GM21515 (cell line): ENCODE measurements around the gene SMPD3.

Experiments used
- ATAC-seq: cut with Tn5 transposase; IDR thresholded peaks from one replicate; pipeline ENCODE4 v1.9.1; 2021; ENCODE audit not compliant: unreplicated experiment

Gene SMPD3

DNA sequence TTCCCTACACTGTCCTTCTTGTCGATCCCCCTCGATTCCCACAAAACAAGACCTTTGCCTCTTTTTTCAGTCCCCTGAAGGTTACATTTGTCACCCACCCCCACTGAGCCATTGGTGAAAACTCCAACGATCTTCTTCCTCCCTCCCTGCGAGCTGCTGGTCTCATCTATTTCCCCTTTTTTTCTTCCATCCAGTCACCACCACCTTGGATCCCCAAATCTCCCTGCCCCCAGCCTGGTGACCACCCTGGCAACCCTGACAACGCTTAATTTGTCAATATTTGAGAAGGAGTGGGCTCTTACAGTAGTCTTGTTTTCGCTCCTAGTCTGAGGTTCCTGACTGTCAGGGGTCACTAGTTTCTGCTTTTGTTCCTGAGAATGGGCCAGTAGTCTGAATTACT is 62.9 kb downstream of the SMPD3 start:
- no peak for ATAC-seq

DNA sequence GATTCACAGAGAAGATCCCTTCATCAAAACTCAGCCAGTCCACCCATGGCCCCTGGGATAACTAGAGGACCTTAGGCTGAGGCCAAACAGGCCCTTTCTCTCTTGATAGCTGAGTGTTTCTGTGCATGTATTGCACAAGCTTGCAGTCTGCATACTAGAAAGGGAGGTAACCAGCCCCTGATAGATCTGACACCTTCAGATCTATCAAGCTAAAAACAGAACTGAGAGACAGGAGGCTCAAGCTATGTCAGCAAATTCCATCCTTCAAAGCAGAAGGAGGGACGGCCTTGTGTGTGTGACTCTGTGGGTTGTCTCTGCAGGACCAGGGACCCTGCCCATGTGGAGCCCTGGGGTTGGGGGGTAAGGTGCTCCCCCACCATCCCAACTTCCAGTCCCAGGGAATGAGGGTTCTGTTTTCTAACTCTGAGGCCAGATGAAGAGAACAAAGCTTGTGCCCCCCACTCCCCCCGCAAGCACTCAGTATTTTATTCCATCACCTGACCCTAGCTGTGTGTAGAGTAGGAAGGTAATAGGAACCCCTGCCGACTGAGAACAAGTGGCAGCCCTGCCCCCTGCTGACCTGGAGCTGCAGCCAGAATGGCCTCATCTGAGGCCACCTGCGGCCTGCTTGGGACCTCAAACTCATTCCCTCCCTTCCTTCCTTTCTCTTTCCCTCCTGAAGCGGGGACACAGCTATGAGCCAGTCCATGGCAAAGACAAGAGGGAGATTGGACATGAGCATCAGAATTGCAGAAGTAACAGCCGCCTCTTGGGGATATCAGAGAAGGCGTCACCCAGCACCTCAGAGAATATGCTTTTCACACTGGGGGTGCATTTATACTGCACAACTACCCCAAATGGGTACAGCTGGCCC is 63.8 kb downstream of the SMPD3 start:
- ATAC-seq = no peak

DNA sequence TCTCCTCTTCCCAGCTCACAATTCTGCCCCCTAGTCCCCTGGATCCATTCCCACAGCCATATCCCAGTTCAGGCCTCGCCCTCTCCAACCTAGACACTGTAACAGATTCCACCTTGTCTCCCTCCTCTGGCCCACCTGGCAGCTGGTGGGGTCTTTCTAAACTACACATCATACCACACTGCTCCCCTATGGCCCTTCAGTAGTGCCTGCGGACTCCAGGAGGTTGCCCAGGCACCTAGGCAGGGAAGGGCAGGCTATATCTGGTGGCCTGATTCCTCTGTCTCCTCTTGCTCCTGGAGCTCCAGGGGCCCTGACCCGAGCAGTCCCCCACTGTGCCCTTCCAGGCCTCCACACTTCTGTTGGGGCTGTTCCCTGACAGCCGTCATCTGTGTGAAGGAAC is 64.5 kb downstream of the SMPD3 start:
- ATAC-seq = no peak

DNA sequence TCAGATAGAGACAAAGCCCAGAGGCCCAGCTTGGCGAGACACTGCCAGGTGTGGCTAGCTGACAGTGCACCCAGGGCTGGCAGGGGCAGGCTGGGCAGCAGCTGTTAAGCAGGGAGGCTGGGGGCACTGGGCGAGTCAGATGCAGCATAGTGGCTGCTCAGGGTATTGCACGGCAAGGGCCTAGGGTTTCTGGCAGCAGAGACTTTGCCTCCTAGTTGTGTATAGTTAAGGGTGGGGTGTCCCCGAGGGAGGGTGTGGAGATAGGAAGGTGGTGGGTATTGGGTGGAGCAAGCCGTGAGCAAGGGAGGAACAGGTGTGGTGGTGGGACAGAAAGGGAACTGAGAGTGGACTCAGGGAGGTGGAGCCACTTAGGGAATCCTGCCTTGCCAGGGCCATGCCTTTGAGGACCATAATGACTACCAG is 66.0 kb downstream of the SMPD3 start:
- ATAC-seq = no peak

DNA sequence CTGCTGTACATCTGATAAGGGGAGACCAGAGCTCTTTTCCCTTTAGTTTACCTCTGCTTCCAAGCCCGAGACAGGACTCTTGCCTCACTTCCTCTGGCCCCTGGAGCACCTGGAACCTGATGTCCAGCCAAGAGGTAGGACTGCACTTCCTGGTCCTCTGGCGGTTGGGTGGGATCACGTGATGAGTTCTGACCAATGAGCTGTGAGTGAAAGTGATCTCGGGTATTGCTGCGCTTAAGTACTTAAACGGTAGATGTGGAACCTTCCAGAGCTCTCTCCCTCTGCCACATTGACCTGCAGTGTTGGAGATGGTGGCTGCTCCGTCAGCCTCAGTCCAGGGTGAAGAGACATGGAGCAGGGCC is 67.0 kb downstream of the SMPD3 start:
- no peak for ATAC-seq

DNA sequence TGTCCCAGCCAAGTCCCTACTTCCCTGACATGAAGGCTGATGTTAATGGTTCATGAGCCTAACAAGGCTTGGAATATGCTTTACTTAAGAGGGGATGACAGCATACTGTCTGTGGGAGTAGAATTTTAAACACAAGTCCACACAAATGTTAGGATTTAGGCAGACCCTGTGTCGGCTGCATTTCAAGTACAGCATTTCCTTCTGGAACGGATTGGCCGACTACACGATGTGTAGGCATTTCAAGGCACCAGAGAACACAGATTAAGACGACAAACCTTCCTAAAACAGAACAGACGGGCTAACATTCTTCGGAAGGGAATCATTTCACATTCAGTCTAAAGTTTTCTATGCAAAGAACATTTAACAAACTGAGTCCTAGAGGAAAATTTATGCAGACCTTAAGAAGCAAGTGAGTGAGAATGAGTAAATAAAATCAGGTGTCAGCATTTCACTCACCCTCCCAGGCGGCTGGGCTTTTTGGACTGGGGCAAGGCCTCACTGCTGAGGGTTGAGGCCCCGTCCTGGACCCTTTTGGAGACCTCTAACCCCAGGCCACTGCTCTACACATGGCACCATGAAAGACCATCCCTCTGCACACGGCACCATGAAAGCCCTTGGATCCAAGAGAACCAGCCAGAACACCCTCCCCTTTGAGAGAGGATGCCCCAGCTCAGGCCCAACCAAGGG is 67.5 kb downstream of the SMPD3 start:
- no peak for ATAC-seq

DNA sequence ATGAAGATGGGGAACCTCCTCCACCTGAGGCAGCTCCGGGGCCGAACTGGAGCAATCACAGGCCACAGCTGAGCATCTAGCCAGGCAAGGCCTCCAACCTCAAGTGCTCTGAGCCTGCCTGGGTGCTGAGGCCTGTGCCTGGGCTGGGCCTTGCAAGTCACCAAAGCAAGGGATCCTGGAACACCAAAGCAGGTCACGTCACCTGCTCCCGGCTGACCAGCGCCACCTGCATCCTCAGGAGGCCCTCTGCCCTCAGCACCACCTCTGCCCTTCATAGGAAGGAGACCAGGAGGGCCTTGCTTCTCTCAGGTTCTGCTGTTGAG is 68.0 kb downstream of the SMPD3 start:
- no peak for ATAC-seq

DNA sequence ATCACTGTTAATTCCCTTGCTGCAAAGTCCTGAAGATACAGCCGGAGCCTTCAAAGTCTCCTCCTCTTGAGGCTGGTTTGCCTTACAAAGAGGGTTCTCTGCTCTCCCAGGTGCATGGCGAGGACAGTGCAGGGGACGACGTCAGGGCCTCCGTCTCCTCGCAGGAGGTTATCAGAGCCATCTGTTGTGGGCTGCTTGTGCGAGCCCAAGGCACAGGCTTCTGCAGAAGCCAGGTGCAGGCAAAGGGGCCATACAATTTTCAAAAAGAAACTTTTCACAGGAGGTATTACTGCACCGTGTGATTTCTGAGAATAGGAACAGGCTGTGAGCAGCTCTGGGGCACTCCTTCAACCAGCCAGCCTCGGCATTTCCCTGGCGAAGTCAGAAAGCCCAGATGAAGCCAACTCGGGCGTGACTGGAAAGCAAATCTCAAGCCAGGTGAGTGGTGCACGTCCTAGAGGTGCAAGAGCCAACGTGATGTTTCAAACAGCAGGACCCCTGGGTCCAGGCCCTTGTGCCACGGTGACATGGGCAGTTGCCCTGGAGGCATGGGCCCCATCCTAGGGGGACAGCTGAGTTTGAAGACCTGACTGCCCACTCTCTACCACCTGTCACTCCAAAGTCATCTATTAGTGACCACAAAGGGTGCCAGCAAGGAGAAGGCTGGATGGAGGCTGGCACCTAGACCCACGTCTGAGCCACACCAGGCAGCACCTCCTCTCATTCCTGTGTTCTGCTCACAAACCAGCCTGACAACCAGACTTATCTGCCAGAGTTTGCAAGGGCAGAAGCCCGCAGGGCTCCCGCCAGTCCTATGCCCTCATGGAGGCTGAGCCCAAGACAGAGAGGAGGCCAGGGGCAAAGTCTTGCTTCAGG is 68.6 kb downstream of the SMPD3 start:
- no peak for ATAC-seq

DNA sequence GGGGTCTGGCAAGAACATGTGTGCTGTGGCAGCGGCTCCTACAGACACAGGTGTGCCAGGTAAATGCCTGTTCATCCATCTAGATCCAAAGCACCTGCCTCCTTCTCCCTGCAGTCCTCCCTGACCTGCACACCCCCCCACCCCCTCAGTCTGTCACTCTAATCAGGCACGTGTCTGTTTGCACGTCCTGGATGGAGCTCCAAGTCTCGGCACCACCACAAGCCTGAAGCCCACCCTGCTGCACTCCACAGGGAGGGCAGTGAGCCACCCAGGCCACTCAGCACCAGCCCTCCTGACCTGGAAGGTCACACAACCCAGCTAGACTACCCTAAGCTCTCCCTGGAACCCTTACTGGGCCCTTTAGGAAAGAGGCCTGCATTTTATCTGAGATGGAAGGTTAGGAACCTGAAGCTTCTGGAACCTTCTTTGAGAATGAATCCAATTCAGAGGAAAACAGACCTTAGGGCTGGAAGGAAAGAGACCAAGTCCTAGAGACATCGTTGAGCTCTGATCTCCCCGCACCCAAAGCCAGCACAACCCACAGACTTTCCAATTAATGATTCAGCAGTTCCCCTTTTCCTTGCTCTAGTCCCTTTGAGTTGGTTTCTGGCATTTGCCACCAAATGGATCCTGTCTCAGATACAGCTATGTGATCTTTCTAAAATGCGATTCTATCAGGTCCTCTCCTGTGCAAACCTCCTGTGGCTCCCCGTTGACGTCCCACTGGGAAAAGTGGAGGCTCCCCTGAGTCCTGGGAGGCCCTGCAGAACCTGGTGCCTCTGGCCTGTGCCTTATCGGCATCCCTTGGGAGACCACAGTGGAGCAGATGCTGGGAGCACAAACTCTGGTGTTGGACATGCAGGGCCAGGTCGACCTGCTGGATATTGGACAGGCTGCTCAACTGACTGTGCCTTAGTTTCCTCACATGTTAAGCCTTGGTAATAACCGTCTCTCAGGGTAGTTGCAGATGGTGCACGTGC is 69.6 kb downstream of the SMPD3 start:
- ATAC-seq = no peak

DNA sequence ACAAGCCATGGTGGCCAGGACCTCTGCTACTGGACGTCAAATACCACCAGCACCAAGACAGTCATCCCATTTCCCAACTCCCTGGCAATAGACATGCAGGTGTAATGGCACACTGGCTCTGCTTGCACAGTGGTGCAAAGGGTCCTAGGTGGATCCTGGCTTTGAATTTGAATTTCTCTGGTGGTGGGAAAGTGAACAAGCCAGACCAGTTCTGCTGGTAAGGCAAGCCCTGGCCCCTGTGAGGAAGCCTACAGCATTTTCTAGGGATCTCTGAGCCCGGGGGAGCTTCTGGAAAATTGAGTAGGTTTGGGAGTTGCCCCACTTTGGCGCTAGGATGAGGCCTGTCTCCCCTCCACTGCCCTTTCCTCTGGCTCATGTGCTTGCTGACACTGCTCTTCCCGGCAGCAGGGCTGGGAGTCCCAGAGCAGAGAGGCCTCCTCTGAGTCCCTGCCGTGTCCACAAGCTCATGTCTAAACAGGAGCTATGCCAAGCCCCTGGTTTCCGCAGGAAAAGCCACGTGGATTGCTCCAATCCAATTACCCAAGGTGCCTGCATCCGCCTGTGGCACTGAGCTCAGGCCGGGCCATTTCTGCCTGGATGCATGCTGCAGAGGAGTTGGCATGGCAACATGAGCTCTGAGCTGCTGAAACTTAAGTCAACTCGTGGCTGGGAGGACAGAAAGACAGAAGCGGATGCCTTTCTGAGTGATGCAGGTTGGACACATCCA is 70.5 kb downstream of the SMPD3 start:
- ATAC-seq = no peak

DNA sequence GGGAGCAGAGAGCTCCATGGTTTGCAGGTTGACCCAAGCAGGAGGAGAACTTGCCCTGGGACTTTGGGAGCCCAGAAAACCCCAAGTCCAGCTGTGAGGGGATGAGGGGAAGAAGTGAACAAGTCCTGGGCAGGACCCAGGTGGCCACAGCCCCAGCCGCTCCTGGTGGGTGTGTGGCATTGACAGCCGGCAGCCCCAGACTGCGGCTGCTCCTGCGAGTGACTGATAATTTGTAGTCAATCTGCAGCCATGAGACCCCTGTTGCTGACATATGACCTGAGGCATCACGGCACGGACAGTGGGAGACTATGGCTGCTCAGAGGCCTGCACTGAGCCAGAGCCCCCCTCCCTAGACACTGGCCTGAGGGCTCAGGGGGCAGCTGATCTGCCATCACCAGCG is 71.1 kb downstream of the SMPD3 start:
- no peak for ATAC-seq

DNA sequence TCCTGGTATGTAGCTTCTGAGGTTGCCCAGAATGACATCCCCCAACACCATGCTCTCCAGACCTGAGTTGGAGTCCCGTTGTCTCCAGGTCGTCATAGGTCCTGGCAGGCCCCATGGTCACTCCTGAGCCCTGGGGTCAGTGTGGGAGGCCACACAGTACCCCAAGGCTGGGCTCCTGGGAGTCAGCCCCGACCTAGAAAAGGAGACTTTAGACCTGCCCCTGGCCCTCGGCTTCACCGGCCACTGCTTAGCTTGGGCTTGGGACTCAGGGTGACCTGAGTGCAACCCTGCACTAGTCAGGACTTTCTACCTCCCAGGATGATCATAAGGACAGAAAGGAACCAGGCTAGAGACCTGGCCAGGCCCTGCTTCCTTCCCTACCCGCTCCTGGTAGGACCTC is 71.7 kb downstream of the SMPD3 start:
- no peak for ATAC-seq

DNA sequence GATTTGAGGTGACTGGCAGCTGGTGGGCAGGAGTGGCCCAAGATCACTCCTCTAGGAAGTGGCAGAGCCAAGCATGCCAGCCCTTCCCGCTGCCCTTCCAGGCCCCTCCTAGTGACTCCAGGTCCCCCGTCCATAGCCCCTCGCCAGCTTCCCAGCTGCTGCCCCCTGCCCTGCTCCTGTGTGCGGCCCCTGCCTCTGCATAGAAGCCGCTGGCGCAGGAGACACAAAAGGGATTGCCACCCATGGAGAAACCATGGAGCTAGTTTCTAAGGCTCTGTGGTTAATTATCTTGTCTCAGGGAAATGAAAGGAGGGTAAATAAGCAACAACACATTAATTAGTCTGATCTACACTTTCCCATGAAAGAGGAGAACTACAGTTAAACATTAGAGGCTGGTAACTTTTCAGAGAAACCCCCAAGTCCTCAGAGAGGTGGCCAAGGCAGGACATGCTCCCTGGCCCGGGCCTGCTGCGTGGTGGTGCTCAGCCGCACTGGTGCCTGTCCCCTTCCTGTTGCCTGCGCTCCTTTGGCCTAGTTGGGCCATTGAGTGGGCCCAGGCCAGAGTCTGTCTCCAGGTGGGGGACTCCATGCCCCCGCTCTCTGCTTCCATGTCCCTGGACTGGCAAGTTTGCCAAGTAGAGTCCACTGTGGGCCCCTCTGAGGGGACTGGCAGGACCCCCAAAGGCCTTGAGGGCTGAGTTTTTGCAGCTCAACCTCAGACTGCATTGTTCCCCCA is 72.3 kb downstream of the SMPD3 start:
- ATAC-seq = no peak

DNA sequence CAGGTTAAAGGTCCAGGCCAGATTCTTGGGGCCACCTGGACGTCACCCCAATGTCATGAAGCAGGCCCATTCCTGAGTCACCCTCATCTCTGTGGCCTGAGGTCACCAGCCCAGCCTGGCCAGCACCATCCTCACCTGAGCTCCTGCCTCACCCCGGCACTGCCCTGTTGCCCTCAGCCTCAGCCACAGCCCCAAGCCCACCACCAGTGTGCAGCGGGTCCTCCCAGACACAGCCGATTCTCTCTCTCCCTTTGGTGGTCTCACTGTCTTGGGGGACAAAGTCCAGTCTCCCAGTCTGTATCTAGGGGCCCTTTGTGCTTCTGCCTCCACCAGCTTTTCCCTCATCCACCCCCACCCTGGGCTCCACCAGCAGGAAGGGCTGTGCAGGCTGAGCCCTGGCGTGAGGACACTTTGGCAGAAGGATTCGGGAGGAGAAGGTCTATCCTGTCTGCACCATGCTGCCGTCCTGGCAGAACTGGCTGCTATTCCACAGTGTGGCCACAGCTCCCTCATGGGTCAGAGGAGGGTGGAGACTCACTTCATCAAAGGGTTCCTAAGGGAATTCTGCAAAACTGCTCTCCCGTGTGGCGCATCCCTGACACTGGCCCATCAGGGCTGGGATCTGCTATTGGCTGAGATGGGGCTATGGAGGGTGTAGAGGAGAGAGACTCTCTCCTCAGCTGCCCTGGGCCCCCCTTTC is 73.2 kb downstream of the SMPD3 start:
- ATAC-seq = no peak

DNA sequence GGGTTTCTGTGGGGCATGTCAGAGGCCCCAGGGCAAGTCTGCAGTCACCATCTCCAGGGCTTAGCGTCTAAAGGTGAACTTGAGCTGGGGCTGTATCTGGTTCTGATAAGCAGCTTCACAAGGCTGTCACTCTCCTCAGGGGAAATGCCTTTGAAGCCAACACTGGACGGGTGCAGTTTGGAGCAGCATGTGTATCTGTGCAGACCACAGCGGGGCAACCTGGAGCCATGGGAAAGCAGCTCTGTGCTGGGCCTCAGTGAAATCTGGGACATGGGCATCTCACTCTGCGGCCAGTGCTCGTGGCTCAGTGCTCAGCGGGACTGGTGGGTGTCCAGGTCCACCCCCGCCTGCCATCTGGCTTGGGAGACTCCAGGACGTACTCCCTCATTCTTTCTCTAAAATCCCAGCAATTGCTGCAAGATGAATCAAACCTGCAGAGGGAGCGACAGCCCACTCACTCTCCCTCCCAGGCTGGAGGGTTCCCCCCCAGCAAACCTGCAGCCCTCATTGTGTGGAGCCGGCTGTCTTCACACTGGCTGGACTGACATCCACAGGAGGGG is 74.0 kb downstream of the SMPD3 start:
- no peak for ATAC-seq

DNA sequence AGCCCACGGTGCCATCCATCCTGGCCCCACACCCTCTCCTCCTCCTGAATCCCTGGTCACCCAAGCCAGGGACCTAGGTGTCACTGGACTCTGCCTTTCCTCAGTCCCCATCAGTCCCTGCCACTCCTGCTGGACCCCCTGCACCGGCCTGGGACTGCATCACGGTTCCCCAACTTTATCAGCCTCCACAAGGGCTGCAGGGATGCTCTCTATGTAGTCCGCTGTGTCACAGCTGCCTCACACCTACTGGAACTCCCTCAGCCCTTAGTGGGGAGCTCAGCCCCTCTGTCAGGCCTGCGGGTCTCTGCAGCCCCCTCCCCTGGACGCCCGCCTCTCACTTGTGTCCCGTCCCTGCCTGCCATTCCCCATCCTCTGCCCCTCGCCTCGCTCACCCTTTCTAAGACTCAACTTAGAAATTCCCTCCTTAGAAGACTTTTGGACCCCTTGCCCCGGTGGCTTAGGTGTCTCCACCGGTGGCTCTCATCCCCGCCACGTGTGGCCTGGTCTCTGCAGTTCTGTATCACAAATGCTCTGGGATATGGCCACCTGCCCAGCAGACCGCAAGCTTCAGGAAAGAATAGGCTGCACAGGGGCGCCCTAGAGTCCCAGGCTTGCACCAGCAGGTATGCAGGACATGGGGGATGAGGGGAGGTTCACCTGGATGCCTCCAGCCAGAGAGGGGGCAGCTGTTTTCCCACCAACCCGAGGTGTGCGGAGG is 74.6 kb downstream of the SMPD3 start:
- no peak for ATAC-seq

DNA sequence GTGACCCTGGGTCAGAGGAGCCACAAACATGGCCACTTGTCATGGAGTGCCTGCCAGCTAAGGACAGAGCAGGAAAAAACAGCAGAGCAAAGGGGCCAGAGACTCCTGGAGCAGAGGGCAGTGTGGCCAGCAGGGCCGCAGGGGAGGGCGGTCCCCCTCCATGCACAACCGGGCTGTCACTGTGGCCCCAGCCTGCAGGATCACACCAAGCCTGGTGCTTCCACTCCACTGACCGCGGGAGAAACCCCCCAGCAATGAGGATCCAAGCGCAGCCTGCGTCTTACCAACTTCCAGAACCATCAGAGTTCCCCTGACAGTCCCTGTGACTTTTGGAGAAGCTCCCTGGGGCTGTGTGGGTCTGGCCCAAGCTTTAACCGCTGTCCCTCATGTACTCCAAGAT is 75.5 kb downstream of the SMPD3 start:
- no peak for ATAC-seq

DNA sequence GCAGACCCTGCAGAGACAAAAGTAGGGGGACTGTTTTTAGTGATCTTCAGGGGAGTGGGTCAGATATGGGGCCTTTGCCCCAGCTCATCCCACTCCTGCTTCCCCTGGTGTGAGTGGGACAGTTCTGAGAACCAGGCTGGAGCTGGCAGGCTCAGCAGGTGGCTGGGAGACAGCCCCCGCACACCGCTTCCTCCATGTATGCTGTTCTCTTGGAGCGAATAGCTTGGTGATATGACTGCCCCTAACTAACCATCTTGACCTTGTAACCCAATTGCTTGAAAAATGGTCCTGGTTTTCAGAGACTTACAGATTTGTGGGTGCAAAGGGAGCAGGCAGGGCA is 76.0 kb downstream of the SMPD3 start:
- no peak for ATAC-seq
